ENCODE data around the gene PLEKHA5. TPM values are rescaled to one million over a fixed set of nuclear protein-coding genes. Genes with fewer than 3 reads are reported as not detected.

The PLEKHA5 gene
- total RNA-seq, 4 donors from 2014 or later = 12.6 to 195 (median 49.6) TPM

DNA sequence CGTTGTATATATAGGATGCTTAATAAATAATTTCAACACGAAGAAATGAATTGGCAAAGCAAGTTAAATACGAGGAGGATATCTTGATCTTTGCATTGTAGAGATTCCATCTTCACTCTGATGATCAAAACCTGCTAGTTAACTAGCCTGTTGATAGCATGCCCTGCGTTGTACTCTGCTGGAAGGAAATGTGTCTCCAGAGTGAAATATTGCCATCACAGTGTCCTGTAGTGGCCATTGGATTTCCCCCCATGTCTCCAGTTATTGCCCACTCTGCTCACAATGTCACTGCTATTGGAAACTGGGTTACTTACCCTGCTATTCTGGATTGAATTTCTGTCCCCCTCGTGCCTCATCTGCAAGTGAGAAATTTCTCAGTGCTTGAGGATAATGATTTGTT is 109.6 kb downstream of the PLEKHA5 start:
- TF ChIP-seq, protein P1, sequence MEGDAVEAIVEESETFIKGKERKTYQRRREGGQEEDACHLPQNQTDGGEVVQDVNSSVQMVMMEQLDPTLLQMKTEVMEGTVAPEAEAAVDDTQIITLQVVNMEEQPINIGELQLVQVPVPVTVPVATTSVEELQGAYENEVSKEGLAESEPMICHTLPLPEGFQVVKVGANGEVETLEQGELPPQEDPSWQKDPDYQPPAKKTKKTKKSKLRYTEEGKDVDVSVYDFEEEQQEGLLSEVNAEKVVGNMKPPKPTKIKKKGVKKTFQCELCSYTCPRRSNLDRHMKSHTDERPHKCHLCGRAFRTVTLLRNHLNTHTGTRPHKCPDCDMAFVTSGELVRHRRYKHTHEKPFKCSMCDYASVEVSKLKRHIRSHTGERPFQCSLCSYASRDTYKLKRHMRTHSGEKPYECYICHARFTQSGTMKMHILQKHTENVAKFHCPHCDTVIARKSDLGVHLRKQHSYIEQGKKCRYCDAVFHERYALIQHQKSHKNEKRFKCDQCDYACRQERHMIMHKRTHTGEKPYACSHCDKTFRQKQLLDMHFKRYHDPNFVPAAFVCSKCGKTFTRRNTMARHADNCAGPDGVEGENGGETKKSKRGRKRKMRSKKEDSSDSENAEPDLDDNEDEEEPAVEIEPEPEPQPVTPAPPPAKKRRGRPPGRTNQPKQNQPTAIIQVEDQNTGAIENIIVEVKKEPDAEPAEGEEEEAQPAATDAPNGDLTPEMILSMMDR (IDR thresholded peaks at IDR 0.05) = no peak
- TF ChIP-seq POLR2A (IDR thresholded peaks at IDR 0.05) = no peak
- DNase-seq = no peak
- Histone ChIP-seq H3K27me3 (no peaks in the 10 kb centered on the region), H3K4me1 (peaks cover 0 to 5% of the 10 kb centered on the region in 2 donors), H3K36me3 (no peaks in the 10 kb centered on the region), H3K27ac (no peak overlapping the region), H3K4me3 (no peak overlapping the region), H3K9me3 (no peaks in the 10 kb centered on the region)
- intact Hi-C loops (cut with DNase I; ENCODE audit: low total_unique reads) = no loop called here

DNA sequence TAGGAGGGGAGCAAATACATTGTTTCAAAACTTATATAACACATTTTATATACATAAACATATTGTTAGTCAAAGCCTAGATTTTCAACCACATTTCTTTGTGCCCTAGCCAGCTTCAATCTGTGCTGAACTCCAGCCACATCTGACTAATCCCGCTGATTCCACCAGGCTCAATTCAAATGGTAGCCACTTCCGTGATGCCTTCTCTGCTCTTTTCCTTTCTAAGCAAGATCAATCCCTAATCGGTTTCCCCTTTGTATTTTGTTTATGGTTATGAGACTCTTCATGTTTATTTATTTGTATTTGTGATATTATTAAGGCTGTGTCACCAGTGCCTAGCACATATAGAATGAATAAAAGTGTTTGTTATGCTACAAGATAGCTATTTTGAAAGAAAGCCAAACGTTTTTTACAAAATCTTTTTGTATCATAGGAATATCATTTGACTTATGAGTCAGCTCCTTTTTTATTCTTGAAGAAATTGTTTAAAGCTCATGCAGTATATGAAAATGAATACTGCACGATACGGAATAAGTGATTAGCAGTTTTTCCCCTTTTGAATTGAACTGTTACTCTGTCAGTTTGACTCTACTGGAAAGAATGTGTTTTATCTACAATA is 110.2 kb downstream of the PLEKHA5 start:
- Histone ChIP-seq H3K4me1 (no peaks in the 10 kb centered on the region), H3K27ac (no peak overlapping the region), H3K27me3 (no peaks in the 10 kb centered on the region), H3K4me3 (no peak overlapping the region), H3K9me3 (no peaks in the 10 kb centered on the region), H3K36me3 (no peaks in the 10 kb centered on the region)
- intact Hi-C loops (cut with DNase I; ENCODE audit: low total_unique reads) = no loop called here
- no peak for DNase-seq
- no peak for TF ChIP-seq POLR2A (IDR thresholded peaks at IDR 0.05)
- TF ChIP-seq, protein P1 (IDR thresholded peaks at IDR 0.05) = no peak

DNA sequence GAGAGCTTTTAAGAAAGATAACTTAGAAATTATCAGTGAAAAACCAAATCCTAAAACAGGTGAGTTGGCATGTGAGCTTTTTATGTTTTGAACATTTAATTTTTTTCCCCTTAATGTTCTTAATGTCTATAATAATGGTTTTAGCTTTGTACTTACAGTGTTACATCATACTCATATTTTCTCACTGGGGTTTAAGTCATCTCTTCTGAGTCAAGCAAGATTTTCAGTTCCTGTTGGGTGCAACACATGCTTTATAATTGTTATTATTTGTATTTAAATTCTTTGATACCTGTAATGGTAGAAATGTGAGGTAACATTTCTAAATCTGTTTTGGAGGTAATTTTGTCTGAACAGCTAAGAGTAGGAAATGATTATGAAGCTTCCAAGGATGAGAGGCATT is 113.0 kb downstream of the PLEKHA5 start:
- H3K27ac ChIP-seq = no peak overlapping the region
- H3K4me1 ChIP-seq = no peaks in the 10 kb centered on the region
- DNase-seq = no peak
- no peaks in the 10 kb centered on the region for H3K27me3 ChIP-seq
- intact Hi-C loops (cut with DNase I; ENCODE audit: low total_unique reads) = no loop called here
- TF ChIP-seq POLR2A (IDR thresholded peaks at IDR 0.05) = no peak
- TF ChIP-seq, protein P1 (IDR thresholded peaks at IDR 0.05) = no peak
- H3K9me3 ChIP-seq = no peaks in the 10 kb centered on the region
- no peak overlapping the region for H3K4me3 ChIP-seq
- H3K36me3 ChIP-seq = no peaks in the 10 kb centered on the region

DNA sequence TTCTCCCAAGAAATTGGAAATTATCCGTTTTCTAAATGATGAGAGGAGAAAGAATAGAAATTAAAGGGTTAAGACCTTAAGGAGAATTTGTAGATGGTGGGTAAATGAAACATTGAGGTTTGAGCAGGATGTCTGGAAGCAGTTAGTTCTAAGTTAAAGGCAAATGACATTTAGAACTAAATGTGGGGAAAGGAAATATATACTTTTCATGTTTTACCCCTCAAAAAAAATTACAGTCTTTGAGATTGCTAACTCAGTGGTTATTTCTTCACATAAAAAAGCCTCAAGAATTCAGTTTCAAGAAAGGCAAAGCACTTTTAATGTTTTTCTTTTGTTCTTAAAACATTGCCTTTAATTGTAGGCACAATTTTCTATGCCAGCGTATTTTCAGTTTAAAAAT is 114.0 kb downstream of the PLEKHA5 start:
- Histone ChIP-seq H3K4me1 (no peaks in the 10 kb centered on the region), H3K27me3 (no peaks in the 10 kb centered on the region), H3K27ac (no peak overlapping the region), H3K36me3 (no peaks in the 10 kb centered on the region), H3K4me3 (no peak overlapping the region), H3K9me3 (no peaks in the 10 kb centered on the region)
- no peak for DNase-seq
- TF ChIP-seq POLR2A (IDR thresholded peaks at IDR 0.05) = no peak
- TF ChIP-seq, protein P1 (IDR thresholded peaks at IDR 0.05) = no peak
- intact Hi-C loops (cut with DNase I; ENCODE audit: low total_unique reads) = no loop called here

DNA sequence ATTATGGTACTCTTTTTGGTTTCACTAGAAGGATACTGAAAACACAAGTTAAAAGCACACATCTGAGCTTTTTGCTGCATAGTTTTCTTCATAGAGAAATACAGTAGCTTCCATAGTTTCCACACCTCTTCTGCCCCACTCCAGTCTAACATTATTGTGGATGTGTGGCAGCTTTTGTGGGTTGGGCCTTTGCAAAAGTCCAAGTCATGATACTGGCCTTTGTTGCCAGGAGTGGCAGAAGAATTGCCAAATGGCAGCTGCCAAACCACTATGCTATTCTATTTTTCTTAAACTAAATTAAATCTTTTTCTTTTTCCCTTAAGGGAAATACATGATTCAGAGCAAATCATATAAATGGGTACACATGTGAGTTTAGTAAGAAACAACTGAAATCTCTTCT is 114.8 kb downstream of the PLEKHA5 start:
- Histone ChIP-seq H3K9me3 (no peaks in the 10 kb centered on the region), H3K27ac (no peak overlapping the region), H3K4me3 (no peak overlapping the region), H3K4me1 (no peaks in the 10 kb centered on the region), H3K27me3 (no peaks in the 10 kb centered on the region), H3K36me3 (no peaks in the 10 kb centered on the region)
- no peak for DNase-seq
- intact Hi-C loops (cut with DNase I; ENCODE audit: low total_unique reads) = no loop called here
- no peak for TF ChIP-seq POLR2A (IDR thresholded peaks at IDR 0.05)
- TF ChIP-seq, protein P1 (IDR thresholded peaks at IDR 0.05) = no peak
